Prostate gland (tissue), 2 donors: ENCODE measurements around the gene GADL1.

ENCODE experiments used
- POLR2A ChIP-seq: fragments of 450-650 bp; IDR thresholded peaks from one replicate; pipeline ENCODE4 v1.6.1; 2016; ENCODE audit warnings: antibody characterized with exemption, mild to moderate bottlenecking
- POLR2AphosphoS5 ChIP-seq: sonication (generic); formaldehyde crosslinking; IDR thresholded peaks from one replicate; pipeline ENCODE4 v1.6.1; 2017; ENCODE audit warnings: antibody characterized with exemption
- TF ChIP-seq, protein P1 (sequence below), 4 experiments: fragments of 200-600 bp in 2 of 4; fragments of 450-650 bp in 2 of 4; sonication (generic) in 2 of 4; IDR thresholded peaks; 1 replicate in 3 of 4; 2 replicates in 1 of 4; pipeline ENCODE4 v1.5.1; 2016 to 2019; ENCODE audit warnings: antibody characterized with exemption in 4 of 4, mild to moderate bottlenecking in 2 of 4, moderate library complexity in 2 of 4

DNA sequence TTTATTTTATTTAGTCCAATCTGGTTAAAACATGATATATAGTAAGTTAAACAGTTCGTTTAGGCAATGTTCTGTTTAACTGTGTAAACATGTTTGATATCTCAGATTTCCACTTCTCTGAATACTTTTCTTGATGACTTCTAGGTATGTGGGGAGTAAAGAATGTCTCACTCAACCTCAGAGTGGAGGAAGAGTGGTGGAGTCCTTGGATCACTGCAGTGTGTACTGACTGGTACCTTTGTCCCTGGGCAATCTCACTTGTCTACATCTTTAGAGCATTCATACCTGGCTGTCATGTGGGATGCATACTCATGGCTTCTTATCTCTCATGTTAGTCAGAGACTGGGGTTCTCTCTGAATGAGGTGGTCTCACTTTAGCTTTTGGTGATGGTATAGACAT, 15.6 kb downstream of the GADL1 start:
- TF ChIP-seq POLR2AphosphoS5: no peak
- TF ChIP-seq, protein P1, sequence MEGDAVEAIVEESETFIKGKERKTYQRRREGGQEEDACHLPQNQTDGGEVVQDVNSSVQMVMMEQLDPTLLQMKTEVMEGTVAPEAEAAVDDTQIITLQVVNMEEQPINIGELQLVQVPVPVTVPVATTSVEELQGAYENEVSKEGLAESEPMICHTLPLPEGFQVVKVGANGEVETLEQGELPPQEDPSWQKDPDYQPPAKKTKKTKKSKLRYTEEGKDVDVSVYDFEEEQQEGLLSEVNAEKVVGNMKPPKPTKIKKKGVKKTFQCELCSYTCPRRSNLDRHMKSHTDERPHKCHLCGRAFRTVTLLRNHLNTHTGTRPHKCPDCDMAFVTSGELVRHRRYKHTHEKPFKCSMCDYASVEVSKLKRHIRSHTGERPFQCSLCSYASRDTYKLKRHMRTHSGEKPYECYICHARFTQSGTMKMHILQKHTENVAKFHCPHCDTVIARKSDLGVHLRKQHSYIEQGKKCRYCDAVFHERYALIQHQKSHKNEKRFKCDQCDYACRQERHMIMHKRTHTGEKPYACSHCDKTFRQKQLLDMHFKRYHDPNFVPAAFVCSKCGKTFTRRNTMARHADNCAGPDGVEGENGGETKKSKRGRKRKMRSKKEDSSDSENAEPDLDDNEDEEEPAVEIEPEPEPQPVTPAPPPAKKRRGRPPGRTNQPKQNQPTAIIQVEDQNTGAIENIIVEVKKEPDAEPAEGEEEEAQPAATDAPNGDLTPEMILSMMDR (IDR thresholded peaks at IDR 0.05): no peak
- no peak for TF ChIP-seq POLR2A
